Type B pancreatic cell (in vitro differentiated cells): Measurements from ENCODE around the gene SMCHD1. TPM values are rescaled to one million over a fixed set of nuclear protein-coding genes. Genes with fewer than 3 reads are reported as not detected.
"Not testable (repeated sequence)": the region's sequence is repeated elsewhere in the genome, so short reads cannot be mapped to it uniquely, and the experiment has no call there.

Experiments
- DNase-seq: peaks from one replicate; pipeline ENCODE4 v3.0.0; 2021; ENCODE audit warnings: mixed read lengths; ENCODE audit not compliant: unreplicated experiment; ENCODE audit errors: extremely low spot score
- H3K27ac Mint-ChIP-seq: 2 replicates; pipeline ENCODE4 v1.8.0; 2021; ENCODE audit warnings: mild to moderate bottlenecking, mixed read lengths
- H3K27me3 Mint-ChIP-seq: 2 replicates; pipeline ENCODE4 v1.8.0; 2021; ENCODE audit warnings: mixed read lengths
- H3K36me3 Mint-ChIP-seq: 2 replicates; pipeline ENCODE4 v1.8.0; 2021; ENCODE audit warnings: mixed read lengths
- H3K4me1 Mint-ChIP-seq: one replicate; pipeline ENCODE4 v1.8.0; 2021; ENCODE audit warnings: mixed read lengths; ENCODE audit not compliant: unreplicated experiment
- H3K4me3 Mint-ChIP-seq: 2 replicates; pipeline ENCODE4 v1.8.0; 2021; ENCODE audit warnings: mild to moderate bottlenecking, mixed read lengths
- H3K9me3 Mint-ChIP-seq: 2 replicates; pipeline ENCODE4 v1.8.0; 2021; ENCODE audit warnings: mixed read lengths
- CTCF ChIP-seq: fragments of 200-600 bp; sonication (generic); conservative IDR thresholded peaks from 2 replicates; pipeline ENCODE4 v1.5.0; 2021; ENCODE audit warnings: antibody characterized with exemption, mild to moderate bottlenecking
- total RNA-seq: library from RNA; stranded (reverse); gene quantifications from 2 replicates; pipeline ENCODE4 v1.2.1, GENCODE V29; 2021; ENCODE audit warnings: low replicate concordance

SMCHD1 gene
- total RNA-seq, 1 donor from 2014 or later = 56.5 TPM

GRCh38 chr18:2848247-2849246, 193.0 kb downstream of the SMCHD1 start:
- DNase-seq = no peak
- TF ChIP-seq CTCF = no peak
- Mint-ChIP-seq H3K36me3 (no peaks in the 10 kb centered on the region), H3K4me1 (peaks cover 18% of the 10 kb centered on the region), H3K4me3 (peak overlapping the region; percentile 92), H3K27me3 (peaks cover 72% of the 10 kb centered on the region), H3K9me3 (no peaks in the 10 kb centered on the region), H3K27ac (peak overlapping the region; percentile 72)

GRCh38 chr18:2850816-2851215, 195.3 kb downstream of the SMCHD1 start:
- Mint-ChIP-seq H3K27me3 (peaks cover 69% of the 10 kb centered on the region), H3K27ac (no peak overlapping the region), H3K4me3 (no peak overlapping the region)

GRCh38 chr18:2851771-2852170, 196.2 kb downstream of the SMCHD1 start:
- no peak overlapping the region for H3K4me3 Mint-ChIP-seq
- H3K9me3 Mint-ChIP-seq = no peaks in the 10 kb centered on the region
- H3K27me3 Mint-ChIP-seq = peaks cover 66% of the 10 kb centered on the region
- no peaks in the 10 kb centered on the region for H3K36me3 Mint-ChIP-seq
- no peak for TF ChIP-seq CTCF
- peaks cover 33% of the 10 kb centered on the region for H3K4me1 Mint-ChIP-seq
- no peak for DNase-seq
- H3K27ac Mint-ChIP-seq = no peak overlapping the region

More at GRCh38 chr18:2850816-2851215, 195.3 kb downstream of the SMCHD1 start:
- Mint-ChIP-seq H3K4me1 (peaks cover 33% of the 10 kb centered on the region), H3K9me3 (no peaks in the 10 kb centered on the region), H3K36me3 (no peaks in the 10 kb centered on the region)
- no peak for TF ChIP-seq CTCF
- DNase-seq = no peak

GRCh38 chr18:2852460-2852859, 196.9 kb downstream of the SMCHD1 start:
- H3K27ac Mint-ChIP-seq, DNase-seq, H3K4me3 Mint-ChIP-seq, H3K36me3 Mint-ChIP-seq, H3K9me3 Mint-ChIP-seq: not testable (repeated sequence)
- Mint-ChIP-seq H3K27me3 (peaks cover 70% of the 10 kb centered on the region), H3K4me1 (peaks cover 40% of the 10 kb centered on the region)

GRCh38 chr18:2853173-2853925, 197.8 kb downstream of the SMCHD1 start:
- H3K4me3 Mint-ChIP-seq = no peak overlapping the region
- DNase-seq = no peak
- no peaks in the 10 kb centered on the region for H3K9me3 Mint-ChIP-seq
- peaks cover 62% of the 10 kb centered on the region for H3K27me3 Mint-ChIP-seq
- H3K27ac Mint-ChIP-seq = no peak overlapping the region
- no peak for TF ChIP-seq CTCF
- peaks cover 39% of the 10 kb centered on the region for H3K4me1 Mint-ChIP-seq
- no peaks in the 10 kb centered on the region for H3K36me3 Mint-ChIP-seq
